ENCODE results near the gene ACACB.

DNA sequence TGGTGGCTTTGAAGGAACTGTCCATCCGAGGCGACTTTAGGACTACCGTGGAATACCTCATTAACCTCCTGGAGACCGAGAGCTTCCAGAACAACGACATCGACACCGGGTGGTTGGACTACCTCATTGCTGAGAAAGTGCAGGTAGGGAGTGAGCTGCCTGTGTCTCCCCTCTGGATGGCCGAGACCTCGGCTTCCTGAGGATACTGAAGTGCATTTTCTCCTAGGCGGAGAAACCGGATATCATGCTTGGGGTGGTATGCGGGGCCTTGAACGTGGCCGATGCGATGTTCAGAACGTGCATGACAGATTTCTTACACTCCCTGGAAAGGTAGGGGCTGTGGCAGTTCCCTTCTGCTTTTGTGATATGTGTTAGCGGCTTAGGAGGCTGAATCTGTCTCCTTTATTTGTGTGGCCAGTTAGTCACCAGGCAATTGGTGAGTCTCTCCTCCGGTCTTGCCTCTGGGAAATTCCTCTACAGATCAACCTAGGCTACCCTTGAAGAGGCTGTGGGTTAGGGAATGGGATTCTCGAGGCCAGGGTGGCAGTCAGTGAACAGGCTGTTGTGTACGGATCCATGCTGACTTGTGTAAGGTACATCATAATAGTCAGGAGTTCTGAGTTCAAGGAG is 75.3 kb downstream of the ACACB start:
- TF ChIP-seq SMAD3 (CRISPR knock-in tag; IDR thresholded peaks at IDR 0.05; ENCODE audit: borderline replicate concordance) (no peak), ELF4 (CRISPR knock-in tag; IDR thresholded peaks at IDR 0.05; ENCODE audit: low read depth) (no peak), ESRRA (CRISPR knock-in tag; IDR thresholded peaks at IDR 0.05; ENCODE audit: borderline replicate concordance) (no peak), SP1 (CRISPR knock-in tag; conservative IDR thresholded peaks at IDR 0.05) (no peak), ZNF263 (CRISPR knock-in tag; IDR thresholded peaks at IDR 0.05; ENCODE audit: low read depth) (no peak), SMAD4 (CRISPR knock-in tag; IDR thresholded peaks at IDR 0.05) (no peak)
- TF ChIP-seq, protein P1, sequence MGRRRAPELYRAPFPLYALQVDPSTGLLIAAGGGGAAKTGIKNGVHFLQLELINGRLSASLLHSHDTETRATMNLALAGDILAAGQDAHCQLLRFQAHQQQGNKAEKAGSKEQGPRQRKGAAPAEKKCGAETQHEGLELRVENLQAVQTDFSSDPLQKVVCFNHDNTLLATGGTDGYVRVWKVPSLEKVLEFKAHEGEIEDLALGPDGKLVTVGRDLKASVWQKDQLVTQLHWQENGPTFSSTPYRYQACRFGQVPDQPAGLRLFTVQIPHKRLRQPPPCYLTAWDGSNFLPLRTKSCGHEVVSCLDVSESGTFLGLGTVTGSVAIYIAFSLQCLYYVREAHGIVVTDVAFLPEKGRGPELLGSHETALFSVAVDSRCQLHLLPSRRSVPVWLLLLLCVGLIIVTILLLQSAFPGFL (CRISPR knock-in tag; IDR thresholded peaks at IDR 0.05; ENCODE audit: borderline replicate concordance) = no peak
- TF ChIP-seq, protein P2, sequence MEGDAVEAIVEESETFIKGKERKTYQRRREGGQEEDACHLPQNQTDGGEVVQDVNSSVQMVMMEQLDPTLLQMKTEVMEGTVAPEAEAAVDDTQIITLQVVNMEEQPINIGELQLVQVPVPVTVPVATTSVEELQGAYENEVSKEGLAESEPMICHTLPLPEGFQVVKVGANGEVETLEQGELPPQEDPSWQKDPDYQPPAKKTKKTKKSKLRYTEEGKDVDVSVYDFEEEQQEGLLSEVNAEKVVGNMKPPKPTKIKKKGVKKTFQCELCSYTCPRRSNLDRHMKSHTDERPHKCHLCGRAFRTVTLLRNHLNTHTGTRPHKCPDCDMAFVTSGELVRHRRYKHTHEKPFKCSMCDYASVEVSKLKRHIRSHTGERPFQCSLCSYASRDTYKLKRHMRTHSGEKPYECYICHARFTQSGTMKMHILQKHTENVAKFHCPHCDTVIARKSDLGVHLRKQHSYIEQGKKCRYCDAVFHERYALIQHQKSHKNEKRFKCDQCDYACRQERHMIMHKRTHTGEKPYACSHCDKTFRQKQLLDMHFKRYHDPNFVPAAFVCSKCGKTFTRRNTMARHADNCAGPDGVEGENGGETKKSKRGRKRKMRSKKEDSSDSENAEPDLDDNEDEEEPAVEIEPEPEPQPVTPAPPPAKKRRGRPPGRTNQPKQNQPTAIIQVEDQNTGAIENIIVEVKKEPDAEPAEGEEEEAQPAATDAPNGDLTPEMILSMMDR (IDR thresholded peaks at IDR 0.05) = no peak
- TF ChIP-seq, protein P3, sequence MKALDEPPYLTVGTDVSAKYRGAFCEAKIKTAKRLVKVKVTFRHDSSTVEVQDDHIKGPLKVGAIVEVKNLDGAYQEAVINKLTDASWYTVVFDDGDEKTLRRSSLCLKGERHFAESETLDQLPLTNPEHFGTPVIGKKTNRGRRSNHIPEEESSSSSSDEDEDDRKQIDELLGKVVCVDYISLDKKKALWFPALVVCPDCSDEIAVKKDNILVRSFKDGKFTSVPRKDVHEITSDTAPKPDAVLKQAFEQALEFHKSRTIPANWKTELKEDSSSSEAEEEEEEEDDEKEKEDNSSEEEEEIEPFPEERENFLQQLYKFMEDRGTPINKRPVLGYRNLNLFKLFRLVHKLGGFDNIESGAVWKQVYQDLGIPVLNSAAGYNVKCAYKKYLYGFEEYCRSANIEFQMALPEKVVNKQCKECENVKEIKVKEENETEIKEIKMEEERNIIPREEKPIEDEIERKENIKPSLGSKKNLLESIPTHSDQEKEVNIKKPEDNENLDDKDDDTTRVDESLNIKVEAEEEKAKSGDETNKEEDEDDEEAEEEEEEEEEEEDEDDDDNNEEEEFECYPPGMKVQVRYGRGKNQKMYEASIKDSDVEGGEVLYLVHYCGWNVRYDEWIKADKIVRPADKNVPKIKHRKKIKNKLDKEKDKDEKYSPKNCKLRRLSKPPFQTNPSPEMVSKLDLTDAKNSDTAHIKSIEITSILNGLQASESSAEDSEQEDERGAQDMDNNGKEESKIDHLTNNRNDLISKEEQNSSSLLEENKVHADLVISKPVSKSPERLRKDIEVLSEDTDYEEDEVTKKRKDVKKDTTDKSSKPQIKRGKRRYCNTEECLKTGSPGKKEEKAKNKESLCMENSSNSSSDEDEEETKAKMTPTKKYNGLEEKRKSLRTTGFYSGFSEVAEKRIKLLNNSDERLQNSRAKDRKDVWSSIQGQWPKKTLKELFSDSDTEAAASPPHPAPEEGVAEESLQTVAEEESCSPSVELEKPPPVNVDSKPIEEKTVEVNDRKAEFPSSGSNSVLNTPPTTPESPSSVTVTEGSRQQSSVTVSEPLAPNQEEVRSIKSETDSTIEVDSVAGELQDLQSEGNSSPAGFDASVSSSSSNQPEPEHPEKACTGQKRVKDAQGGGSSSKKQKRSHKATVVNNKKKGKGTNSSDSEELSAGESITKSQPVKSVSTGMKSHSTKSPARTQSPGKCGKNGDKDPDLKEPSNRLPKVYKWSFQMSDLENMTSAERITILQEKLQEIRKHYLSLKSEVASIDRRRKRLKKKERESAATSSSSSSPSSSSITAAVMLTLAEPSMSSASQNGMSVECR (CRISPR knock-in tag; IDR thresholded peaks at IDR 0.05; ENCODE audit: borderline replicate concordance) = no peak
- TF ChIP-seq, protein P4, sequence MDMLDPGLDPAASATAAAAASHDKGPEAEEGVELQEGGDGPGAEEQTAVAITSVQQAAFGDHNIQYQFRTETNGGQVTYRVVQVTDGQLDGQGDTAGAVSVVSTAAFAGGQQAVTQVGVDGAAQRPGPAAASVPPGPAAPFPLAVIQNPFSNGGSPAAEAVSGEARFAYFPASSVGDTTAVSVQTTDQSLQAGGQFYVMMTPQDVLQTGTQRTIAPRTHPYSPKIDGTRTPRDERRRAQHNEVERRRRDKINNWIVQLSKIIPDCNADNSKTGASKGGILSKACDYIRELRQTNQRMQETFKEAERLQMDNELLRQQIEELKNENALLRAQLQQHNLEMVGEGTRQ (CRISPR knock-in tag; IDR thresholded peaks at IDR 0.05) = no peak
- TF ChIP-seq, protein P5, sequence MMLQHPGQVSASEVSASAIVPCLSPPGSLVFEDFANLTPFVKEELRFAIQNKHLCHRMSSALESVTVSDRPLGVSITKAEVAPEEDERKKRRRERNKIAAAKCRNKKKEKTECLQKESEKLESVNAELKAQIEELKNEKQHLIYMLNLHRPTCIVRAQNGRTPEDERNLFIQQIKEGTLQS (CRISPR knock-in tag; conservative IDR thresholded peaks at IDR 0.05) = no peak
